Naive thymus-derived CD4-positive, alpha-beta T cell (primary cell): ENCODE data around the gene EHD3. TPM values are rescaled to one million over a fixed set of nuclear protein-coding genes. Genes with fewer than 3 reads are reported as not detected.

Experiments
- ATAC-seq: fragments of 150-1000 bp; cut with Tn5 transposase; 2 replicates; pipeline ENCODE4 v1.10.0; 2021; ENCODE audit warnings: mild to moderate bottlenecking, moderate library complexity
- CTCF ChIA-PET: fragments of 350-600 bp; sonication (Branson Sonifier 250); formaldehyde crosslinking; loops from one replicate; lab custom pipeline; 2021; ENCODE audit warnings: antibody characterized with exemption; lab: Charles Lee
- POLR2A ChIA-PET: fragments of 350-600 bp; sonication (Branson Sonifier 250); formaldehyde crosslinking; loops from one replicate; lab custom pipeline; 2021; ENCODE audit warnings: antibody characterized with exemption, inconsistent platforms; lab: Charles Lee
- DNase-seq, 9 donors: peaks; one replicate each; pipeline versions ENCODE4 v3.0.0 to v3.0.0-alpha.2; 2020 to 2022; ENCODE audit warnings: mixed read lengths in 1 of 9
- H3K27ac ChIP-seq: one replicate; pipeline ENCODE4 v1.7.0; 2013; ENCODE audit warnings: mild to moderate bottlenecking, low read depth, low read length, moderate library complexity
- H3K27me3 ChIP-seq, 2 donors: one replicate each; pipeline ENCODE4 v1.7.0; 2013; ENCODE audit warnings: low read length in 2 of 2, mild to moderate bottlenecking in 2 of 2, moderate library complexity in 2 of 2; ENCODE audit not compliant: control insufficient read depth in 2 of 2, insufficient read depth in 2 of 2
- H3K36me3 ChIP-seq, 3 experiments: 1 replicate in 2 of 3; 2 replicates in 1 of 3; pipeline ENCODE4 v1.7.0; 2013; ENCODE audit warnings: low read length in 3 of 3, mild to moderate bottlenecking in 3 of 3, moderate library complexity in 1 of 3; ENCODE audit not compliant: insufficient read depth in 3 of 3, control insufficient read depth in 2 of 3
- H3K4me1 ChIP-seq, 2 donors: one replicate each; pipeline ENCODE4 v1.7.0; 2013; ENCODE audit warnings: low read length in 2 of 2, mild to moderate bottlenecking in 2 of 2, moderate library complexity in 1 of 2; ENCODE audit not compliant: control insufficient read depth in 2 of 2, insufficient read depth in 2 of 2
- H3K4me3 ChIP-seq: 2 replicates; pipeline ENCODE4 v1.7.0; 2013; ENCODE audit warnings: mild to moderate bottlenecking, low read length
- H3K9me3 ChIP-seq, 3 experiments: 1 replicate in 2 of 3; 2 replicates in 1 of 3; pipeline ENCODE4 v1.7.0; 2013; ENCODE audit warnings: low read length in 3 of 3; ENCODE audit not compliant: control insufficient read depth in 2 of 3
- H3K27ac Mint-ChIP-seq, 9 donors: one replicate each; pipeline ENCODE4 v1.8.0; 2020 to 2022; ENCODE audit warnings: mixed read lengths in 9 of 9, mild to moderate bottlenecking in 8 of 9, moderate library complexity in 5 of 9, inconsistent platforms in 2 of 9
- H3K27me3 Mint-ChIP-seq, 5 donors: one replicate each; pipeline ENCODE4 v1.8.0; 2021 to 2022; ENCODE audit warnings: mixed read lengths in 5 of 5, mild to moderate bottlenecking in 1 of 5
- H3K36me3 Mint-ChIP-seq, 5 donors: one replicate each; pipeline ENCODE4 v1.8.0; 2020 to 2022; ENCODE audit warnings: mixed read lengths in 5 of 5, mild to moderate bottlenecking in 3 of 5, inconsistent platforms in 1 of 5
- H3K4me1 Mint-ChIP-seq, 7 donors: one replicate each; pipeline ENCODE4 v1.8.0; 2020 to 2022; ENCODE audit warnings: mixed read lengths in 7 of 7, mild to moderate bottlenecking in 3 of 7, inconsistent platforms in 1 of 7
- H3K4me3 Mint-ChIP-seq, 10 donors: one replicate each; pipeline ENCODE4 v1.8.0; 2020 to 2022; ENCODE audit warnings: mild to moderate bottlenecking in 10 of 10, mixed read lengths in 10 of 10, moderate library complexity in 6 of 10, inconsistent platforms in 2 of 10
- H3K9me3 Mint-ChIP-seq, 11 donors: one replicate each; pipeline ENCODE4 v1.8.0; 2020 to 2022; ENCODE audit warnings: mixed read lengths in 11 of 11, mild to moderate bottlenecking in 4 of 11, inconsistent platforms in 1 of 11, moderate library complexity in 1 of 11
- intact Hi-C, 2 donors: fragments of 100-400 bp; cut with micrococcal nuclease; formaldehyde crosslinking; loops; one replicate each; pipeline ENCODE4 v1.15.1; 2023
- polyA plus RNA-seq, 2 donors: library from polyadenylated mRNA; unstranded; fragments of 300-500 nt; fragmentation: Illumina TruSeq; gene quantifications; one replicate each; pipeline ENCODE4 v1.2.3, GENCODE V29; 2021
- total RNA-seq, 6 experiments: library from RNA in 5 of 6; stranded (reverse) in 5 of 6; gene quantifications; 1 replicate in 5 of 6; 2 replicates in 1 of 6; pipeline ENCODE4 v1.2.3 and lab custom pipeline; 2021 to 2026

Gene EHD3
- total and polyA plus RNA-seq, 7 experiments from 2014 or later: 1.6 to 4.6 (median 3.8) TPM

DNA sequence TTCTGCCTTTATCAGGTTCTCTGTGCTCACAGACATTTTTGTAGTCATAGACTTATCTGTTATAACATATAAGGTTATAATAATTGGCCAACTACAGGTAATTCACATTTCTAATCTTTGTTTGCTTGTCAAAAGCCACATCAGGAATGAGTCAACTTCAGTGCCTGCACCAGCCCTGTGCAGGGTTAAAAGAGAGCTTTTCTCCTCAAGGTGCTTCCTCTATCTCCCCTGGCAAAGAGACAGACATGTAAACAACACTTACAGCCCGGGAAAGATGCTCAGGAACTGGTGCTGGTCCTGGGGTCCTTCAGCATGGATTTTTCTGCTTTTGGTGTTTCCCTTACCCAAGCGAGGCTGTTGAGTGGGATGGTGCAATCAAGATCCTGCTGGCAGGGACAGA lies 7.7 kb upstream of the EHD3 start:
- Mint-ChIP-seq H3K36me3 (peaks cover 0 to 11% (median 4%) of the 10 kb centered on the region in 5 donors), H3K27ac (no peak overlapping the region), H3K4me1 (peaks cover 0 to 4% (median 0%) of the 10 kb centered on the region in 7 donors), H3K27me3 (peaks cover 21 to 64% (median 25%) of the 10 kb centered on the region in 5 donors), H3K4me3 (no peak overlapping the region), H3K9me3 (peaks cover 0 to 2% (median 0%) of the 10 kb centered on the region in 11 donors)
- POLR2A ChIA-PET: no interaction called here
- Histone ChIP-seq H3K27ac (no peak overlapping the region), H3K36me3 (no peaks in the 10 kb centered on the region), H3K27me3 (no peaks in the 10 kb centered on the region), H3K9me3 (no peaks in the 10 kb centered on the region), H3K4me1 (no peaks in the 10 kb centered on the region), H3K4me3 (no peak overlapping the region)
- CTCF ChIA-PET: no interaction called here
- intact Hi-C loops: no loop called here
- DNase-seq (no peak), ATAC-seq (no peak)

DNA sequence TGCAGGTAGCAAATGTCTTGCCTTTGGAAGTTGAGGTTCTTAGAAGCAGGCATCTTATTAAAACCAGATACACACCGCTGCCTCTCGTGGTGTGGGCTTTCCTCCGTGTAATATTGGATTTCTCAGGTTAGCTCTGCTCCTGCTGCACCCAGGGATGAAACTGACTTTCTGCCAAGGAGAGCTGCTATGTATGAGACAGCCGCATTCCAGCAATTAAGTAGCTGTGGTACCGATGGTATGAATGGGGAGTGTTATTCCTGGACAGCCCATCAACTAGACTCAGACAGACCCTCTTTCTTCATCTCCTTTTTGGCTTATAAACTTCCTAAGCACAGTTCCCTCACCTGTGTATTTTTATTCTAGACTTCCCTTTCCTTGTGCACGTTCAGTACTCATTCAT lies 6.8 kb upstream of the EHD3 start:
- CTCF ChIA-PET: no interaction called here
- Histone ChIP-seq H3K9me3 (no peaks in the 10 kb centered on the region), H3K4me3 (no peak overlapping the region), H3K4me1 (no peaks in the 10 kb centered on the region), H3K27ac (no peak overlapping the region), H3K36me3 (no peaks in the 10 kb centered on the region), H3K27me3 (no peaks in the 10 kb centered on the region)
- no peak overlapping the region for H3K27ac Mint-ChIP-seq
- peaks cover 0 to 2% (median 0%) of the 10 kb centered on the region in 11 donors for H3K9me3 Mint-ChIP-seq
- POLR2A ChIA-PET: no interaction called here
- H3K36me3 Mint-ChIP-seq: peaks cover 0 to 11% (median 4%) of the 10 kb centered on the region in 5 donors
- peaks cover 17 to 67% (median 20%) of the 10 kb centered on the region in 5 donors for H3K27me3 Mint-ChIP-seq
- no peak for ATAC-seq
- intact Hi-C loops: no loop called here
- H3K4me3 Mint-ChIP-seq: no peak overlapping the region
- no peaks in the 10 kb centered on the region for H3K4me1 Mint-ChIP-seq
- DNase-seq: no peak

DNA sequence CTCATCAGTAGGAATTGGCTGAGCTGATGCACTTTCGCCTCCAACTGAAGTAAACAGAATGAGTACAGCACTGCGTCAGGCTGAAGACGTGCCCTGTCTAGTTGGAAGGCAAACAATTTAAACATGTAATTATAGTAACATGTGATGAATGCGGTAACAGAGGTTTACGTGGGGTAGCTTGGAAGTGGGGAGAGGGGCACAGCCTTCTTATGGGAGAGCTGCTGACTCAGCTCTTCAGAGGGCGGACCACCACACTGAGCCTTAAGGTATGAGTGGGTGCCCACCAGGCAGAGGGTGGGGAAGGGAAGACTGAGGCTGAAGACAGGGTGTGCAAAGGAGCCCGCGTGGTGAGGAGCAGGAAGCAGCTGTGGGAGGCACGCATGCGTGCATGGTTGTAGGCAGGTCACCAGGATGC lies 6.2 kb upstream of the EHD3 start:
- H3K4me1 Mint-ChIP-seq: no peaks in the 10 kb centered on the region
- no peak overlapping the region for H3K4me3 ChIP-seq
- intact Hi-C loops: no loop called here
- peaks cover 0 to 11% (median 0%) of the 10 kb centered on the region in 5 donors for H3K36me3 Mint-ChIP-seq
- DNase-seq (no peak), ATAC-seq (no peak)
- H3K9me3 Mint-ChIP-seq: peaks cover 0 to 2% (median 0%) of the 10 kb centered on the region in 11 donors
- no peak overlapping the region for H3K4me3 Mint-ChIP-seq
- ChIA-PET CTCF (no interaction called here), POLR2A (no interaction called here)
- no peaks in the 10 kb centered on the region for H3K27me3 ChIP-seq
- no peak overlapping the region for H3K27ac ChIP-seq
- H3K36me3 ChIP-seq: no peaks in the 10 kb centered on the region
- H3K27me3 Mint-ChIP-seq: peaks cover 11 to 61% (median 14%) of the 10 kb centered on the region in 5 donors
- no peaks in the 10 kb centered on the region for H3K4me1 ChIP-seq
- H3K27ac Mint-ChIP-seq: no peak overlapping the region
- no peaks in the 10 kb centered on the region for H3K9me3 ChIP-seq

DNA sequence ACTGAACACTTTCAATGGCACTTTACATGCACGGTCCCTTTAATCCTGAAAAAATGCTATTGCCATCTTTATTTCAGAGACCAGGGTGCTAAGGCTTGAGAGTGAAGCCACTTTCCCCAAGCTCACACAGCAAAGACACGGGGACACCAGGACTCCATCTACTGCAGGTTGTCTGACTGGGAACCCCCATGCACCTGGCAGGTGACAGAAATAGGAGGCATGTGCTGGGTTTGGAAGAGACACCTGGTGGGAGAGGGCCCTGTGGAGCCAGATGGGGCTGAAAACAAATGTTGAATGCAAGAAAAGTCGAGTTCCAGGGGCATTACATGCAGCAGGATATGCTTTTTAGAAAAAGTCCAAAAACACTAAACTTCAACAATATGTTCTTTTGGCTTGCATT lies 5.2 kb upstream of the EHD3 start:
- ATAC-seq (no peak), DNase-seq (no peak)
- Histone ChIP-seq H3K9me3 (no peaks in the 10 kb centered on the region), H3K4me3 (no peak overlapping the region), H3K27ac (no peak overlapping the region), H3K4me1 (peaks cover 0 to 8% of the 10 kb centered on the region in 2 donors), H3K27me3 (no peaks in the 10 kb centered on the region), H3K36me3 (no peaks in the 10 kb centered on the region)
- Mint-ChIP-seq H3K27me3 (peaks cover 6 to 52% (median 8%) of the 10 kb centered on the region in 5 donors), H3K36me3 (peaks cover 0 to 9% (median 0%) of the 10 kb centered on the region in 5 donors), H3K9me3 (peaks cover 0 to 3% (median 0%) of the 10 kb centered on the region in 11 donors), H3K27ac (no peak overlapping the region), H3K4me1 (peaks cover 5 to 9% (median 8%) of the 10 kb centered on the region in 7 donors), H3K4me3 (peak overlapping the region in 1 of 10 donors; percentile 40)
- ChIA-PET POLR2A (no interaction called here), CTCF (no interaction called here)
- intact Hi-C loops: no loop called here

DNA sequence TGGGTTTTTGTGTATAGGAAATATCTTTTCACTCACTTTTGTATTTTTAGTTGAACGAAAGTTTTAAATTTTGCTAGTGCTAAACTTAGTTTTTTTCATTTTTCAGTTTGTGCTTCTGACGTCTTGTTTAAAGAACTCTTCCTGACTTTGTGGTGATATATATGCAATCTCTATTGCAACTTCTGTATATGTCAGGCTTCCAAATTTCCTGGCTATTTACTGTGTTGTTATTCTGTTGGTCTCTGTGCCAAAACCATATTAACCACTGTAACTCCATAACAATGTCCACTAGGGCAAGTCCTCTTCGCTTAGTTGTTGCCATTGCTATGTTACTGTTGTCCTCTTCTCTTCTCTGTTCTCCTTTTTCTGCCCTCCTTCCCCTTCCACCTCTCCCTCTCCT lies 3.2 kb upstream of the EHD3 start:
- Histone ChIP-seq H3K9me3 (no peaks in the 10 kb centered on the region), H3K4me1 (peaks cover 4 to 14% of the 10 kb centered on the region in 2 donors), H3K4me3 (no peak overlapping the region), H3K27me3 (no peaks in the 10 kb centered on the region), H3K27ac (no peak overlapping the region), H3K36me3 (no peaks in the 10 kb centered on the region)
- peaks cover 8 to 22% (median 20%) of the 10 kb centered on the region in 7 donors for H3K4me1 Mint-ChIP-seq
- peaks cover 0 to 41% (median 4%) of the 10 kb centered on the region in 5 donors for H3K27me3 Mint-ChIP-seq
- H3K36me3 Mint-ChIP-seq: peaks cover 0 to under 1% (median 0%) of the 10 kb centered on the region in 5 donors
- intact Hi-C loops: loop anchor here in 1 of 2 donors (5.0 kb wide), 1 partner anchor 92 kb away; no protein-coding TSS in a partner anchor
- DNase-seq (no peak), ATAC-seq (no peak)
- H3K27ac Mint-ChIP-seq: no peak overlapping the region
- H3K4me3 Mint-ChIP-seq: no peak overlapping the region
- peaks cover 0 to 3% (median 0%) of the 10 kb centered on the region in 11 donors for H3K9me3 Mint-ChIP-seq
- CTCF ChIA-PET: no interaction called here
- POLR2A ChIA-PET: no interaction called here

DNA sequence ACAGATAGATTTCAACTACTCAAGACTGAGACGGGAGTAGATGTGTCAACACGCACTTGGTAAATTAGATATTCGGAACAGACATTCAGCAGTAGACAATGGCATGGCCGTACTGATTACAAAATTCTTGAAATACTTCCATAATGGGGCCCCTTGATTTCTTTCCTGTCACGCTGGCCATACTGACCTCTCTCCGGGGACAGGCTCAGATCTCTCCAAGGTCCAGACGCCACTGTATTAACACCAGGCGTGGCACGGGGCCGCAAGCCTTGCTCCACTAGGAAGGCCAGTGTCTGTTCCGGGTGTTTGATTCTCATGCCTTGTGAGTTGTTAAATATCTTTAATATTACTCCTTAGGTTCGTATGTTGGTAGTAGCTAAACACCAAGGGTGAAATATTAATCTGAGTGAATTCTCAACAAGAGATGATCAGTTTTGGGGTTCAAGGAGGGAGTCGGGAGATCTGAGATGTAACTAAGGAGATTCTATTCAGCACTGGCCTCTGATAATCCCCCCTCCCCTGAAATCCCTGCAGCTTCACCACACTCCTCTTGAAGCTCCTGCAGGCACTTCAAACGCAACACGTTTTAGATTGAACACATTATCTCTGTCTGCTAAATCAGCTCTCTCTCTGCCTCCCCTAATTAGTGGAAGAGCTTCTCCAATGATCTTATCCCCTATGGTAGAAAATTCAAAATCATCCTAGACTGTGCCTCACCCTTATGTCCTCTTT lies 2.2 kb upstream of the EHD3 start:
- no peak for ATAC-seq
- ChIA-PET POLR2A (no interaction called here), CTCF (interaction anchor here (0.6 kb wide), 1 partner anchor 8 kb away, joined by 6 read pairs; no protein-coding TSS in a partner anchor)
- Mint-ChIP-seq H3K36me3 (no peaks in the 10 kb centered on the region), H3K4me3 (no peak overlapping the region), H3K9me3 (peaks cover 0 to 3% (median 0%) of the 10 kb centered on the region in 11 donors), H3K27ac (no peak overlapping the region), H3K4me1 (peaks cover 8 to 29% (median 24%) of the 10 kb centered on the region in 7 donors), H3K27me3 (peaks cover 0 to 37% (median 4%) of the 10 kb centered on the region in 5 donors)
- no peak for DNase-seq
- peaks cover 4 to 14% of the 10 kb centered on the region in 2 donors for H3K4me1 ChIP-seq
- H3K27ac ChIP-seq: no peak overlapping the region
- no peaks in the 10 kb centered on the region for H3K36me3 ChIP-seq
- H3K9me3 ChIP-seq: no peaks in the 10 kb centered on the region
- intact Hi-C loops: loop anchor here (2.0 to 5.0 kb wide), 2 partner anchors 91 to 101 kb away; no protein-coding TSS in a partner anchor
- no peaks in the 10 kb centered on the region for H3K27me3 ChIP-seq
- H3K4me3 ChIP-seq: no peak overlapping the region
